ENCODE measurements around the gene MPC1.

The MPC1 gene

GRCh38 chr6:166318649-166319600, 63.8 kb downstream of the MPC1 start:
- in situ Hi-C loops (cut with MboI; ENCODE audit: low sequenced_read_pairs) = no loop called here

GRCh38 chr6:166318227-166318626, 64.5 kb downstream of the MPC1 start:
- in situ Hi-C loops (cut with MboI; ENCODE audit: low sequenced_read_pairs) = no loop called here

GRCh38 chr6:166317261-166318212, 65.2 kb downstream of the MPC1 start:
- in situ Hi-C loops (cut with MboI; ENCODE audit: low sequenced_read_pairs) = no loop called here

DNA sequence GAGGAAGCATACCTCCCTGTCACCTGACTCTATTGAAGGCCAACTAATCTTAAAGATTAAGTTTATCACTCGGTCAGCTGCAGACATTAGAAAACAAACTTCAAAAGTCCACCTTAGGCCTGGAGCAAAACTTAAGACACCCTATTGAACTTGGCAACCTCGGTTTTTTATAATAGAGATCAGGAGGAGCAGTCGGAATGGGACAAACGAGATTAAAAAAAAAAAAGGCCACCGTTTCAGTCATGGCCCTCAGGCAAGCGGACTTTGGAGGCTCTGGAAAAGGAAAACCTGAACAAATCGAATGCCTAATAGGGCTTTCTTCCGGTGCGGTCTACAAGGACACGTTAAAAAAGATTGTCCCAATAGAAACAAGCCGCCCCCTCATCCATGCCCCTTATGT, 67.3 kb downstream of the MPC1 start:
- in situ Hi-C loops (cut with MboI; ENCODE audit: low sequenced_read_pairs) = no loop called here

Data from hTERT RPE-1 (cell line).